Retina (tissue), 1 donor: ENCODE results near the gene BCAT1.
"Not testable (repeated sequence)": the region's sequence is repeated elsewhere in the genome, so short reads cannot be mapped to it uniquely, and the experiment has no call there.

ENCODE experiments used
- DNase-seq: peaks from one replicate; pipeline ENCODE4 v3.0.0-alpha.2; 2016

BCAT1 gene

DNA sequence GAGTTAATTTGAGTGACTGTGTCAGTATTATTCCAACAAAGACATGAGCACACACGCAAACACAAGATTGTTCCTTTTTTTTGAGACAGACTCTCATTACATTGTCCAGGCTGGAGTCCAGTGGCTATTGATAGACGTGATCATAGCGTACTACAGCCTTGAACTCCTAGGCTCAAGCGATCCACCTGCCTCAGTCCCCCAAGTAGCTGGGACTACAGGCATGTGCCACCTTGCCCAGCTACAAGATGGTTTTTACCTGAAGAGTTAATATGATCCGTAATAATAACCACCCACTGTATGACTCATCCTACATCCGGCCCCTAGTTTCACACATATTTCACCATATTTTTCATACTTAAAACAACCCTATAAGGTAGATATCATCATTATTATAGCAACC lies 26.8 kb downstream of the BCAT1 start:
- no peak for DNase-seq

DNA sequence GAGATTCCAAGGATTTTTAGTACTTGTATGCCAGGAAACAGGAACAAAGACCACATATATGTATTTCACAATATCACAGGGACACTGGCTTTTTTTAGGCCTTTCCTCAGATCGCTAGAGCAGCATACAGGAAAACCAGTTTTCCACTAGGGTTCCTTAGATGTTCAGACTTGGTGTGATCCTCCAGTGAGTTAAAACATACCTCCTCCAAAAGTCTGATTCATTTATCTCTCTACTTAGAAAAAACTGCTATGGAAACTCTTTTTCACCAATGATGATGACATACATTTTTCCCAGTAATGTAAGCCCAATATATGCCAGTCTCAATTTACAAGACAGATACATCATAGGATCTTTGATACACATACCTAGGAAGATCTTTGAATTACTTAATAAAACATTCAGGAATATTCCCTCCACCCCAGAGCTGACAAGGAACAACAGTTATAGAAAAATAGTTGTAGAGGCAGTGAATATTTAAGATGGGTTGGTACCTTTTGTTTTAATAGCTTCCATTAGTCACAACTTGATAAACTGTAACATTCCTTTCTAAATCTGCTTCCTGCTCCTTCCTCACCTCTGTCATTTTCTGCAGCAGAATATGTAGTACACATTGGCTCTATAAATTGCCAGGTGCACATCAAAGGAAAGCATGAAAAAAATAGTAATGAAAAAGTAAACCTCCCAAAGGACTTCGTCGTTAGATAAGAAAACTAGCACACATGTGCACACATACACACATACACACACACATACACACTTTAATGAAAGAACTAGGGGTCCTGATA lies 27.5 kb downstream of the BCAT1 start:
- no peak for DNase-seq

DNA sequence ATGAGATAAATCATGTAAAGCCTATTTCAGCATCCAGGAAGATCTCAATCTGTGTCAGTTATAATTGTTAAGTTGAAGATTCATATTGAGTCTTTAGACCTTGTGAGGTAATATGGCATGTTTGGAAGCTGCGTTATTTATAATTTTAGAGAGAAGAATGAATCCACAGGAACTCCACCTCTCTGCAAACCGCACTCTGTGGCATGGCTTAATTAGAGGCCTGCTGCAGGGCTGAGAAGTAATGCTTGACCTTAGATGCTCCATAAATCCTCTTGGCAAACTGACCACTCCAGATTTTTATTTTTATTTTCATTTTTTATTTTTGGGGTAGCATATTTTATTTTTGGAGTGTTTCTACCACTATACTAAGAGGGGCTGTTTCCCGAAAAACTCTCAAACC lies 28.8 kb downstream of the BCAT1 start:
- DNase-seq = no peak

DNA sequence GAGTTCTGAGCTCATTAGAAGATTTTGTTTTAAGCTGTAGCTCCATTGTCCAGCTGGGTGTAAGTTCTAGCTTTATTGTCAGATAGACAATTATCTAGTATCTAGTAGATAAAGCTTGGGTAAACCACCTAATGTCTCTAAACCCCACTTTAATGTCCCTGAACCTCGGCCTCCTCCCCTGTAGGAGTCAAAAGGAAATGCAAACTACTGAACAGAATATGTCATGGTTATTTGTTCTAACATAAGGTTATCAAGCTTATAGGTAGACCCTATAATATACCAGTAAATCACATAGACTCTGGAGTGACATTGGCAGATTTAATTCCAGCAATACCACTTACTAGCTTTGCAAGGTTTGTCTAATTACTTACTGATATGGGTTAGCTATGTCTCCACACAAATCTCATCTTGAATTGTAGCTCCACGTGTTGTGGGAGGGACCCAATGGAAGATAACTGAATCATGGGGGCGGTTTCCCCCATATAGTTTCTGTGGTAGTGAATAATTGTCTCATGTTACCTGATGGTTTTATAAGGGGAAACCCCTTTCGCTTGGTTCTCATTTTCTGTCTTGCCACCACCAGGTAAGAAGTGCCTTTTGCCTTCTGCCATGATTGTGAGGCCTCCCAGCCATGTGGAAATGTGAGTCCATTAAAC lies 29.4 kb downstream of the BCAT1 start:
- no peak for DNase-seq

DNA sequence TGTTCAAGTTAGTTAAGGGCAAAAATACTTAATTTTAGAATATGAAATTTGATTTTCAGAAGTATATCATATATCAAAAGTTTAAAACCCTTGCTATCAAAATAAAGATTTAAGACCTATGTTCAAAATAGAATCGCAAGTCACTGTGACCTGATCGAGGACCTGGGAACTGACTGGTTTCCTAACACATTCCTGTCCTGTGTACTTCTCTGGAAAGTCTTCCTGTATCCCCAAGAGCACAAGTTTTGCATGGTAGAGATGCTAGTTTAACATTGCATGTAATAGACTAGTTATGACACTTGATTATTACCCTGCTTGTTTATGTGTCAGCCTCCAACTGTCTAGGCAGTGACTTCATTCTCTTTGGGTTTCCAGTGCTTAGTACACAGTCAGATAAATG lies 30.3 kb downstream of the BCAT1 start:
- DNase-seq = no peak

DNA sequence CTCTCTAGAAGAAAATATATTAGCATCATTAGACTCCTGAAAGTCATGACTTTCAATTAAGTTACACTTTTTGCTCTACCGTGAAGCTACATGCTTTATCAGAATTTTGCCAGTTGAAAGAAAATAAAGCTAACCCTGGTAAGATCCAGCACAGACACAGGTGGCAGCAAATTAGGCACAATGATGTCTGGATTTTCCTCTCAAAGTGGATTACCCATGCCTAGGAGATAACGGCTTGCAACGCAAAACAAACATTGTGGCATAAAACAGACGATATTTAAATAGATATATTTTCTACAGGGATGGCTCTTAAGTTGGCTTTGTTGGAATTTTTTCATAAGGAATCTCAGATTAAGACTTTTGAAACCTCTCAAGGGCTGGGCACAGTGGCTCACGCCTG lies 33.4 kb downstream of the BCAT1 start:
- DNase-seq = no peak

DNA sequence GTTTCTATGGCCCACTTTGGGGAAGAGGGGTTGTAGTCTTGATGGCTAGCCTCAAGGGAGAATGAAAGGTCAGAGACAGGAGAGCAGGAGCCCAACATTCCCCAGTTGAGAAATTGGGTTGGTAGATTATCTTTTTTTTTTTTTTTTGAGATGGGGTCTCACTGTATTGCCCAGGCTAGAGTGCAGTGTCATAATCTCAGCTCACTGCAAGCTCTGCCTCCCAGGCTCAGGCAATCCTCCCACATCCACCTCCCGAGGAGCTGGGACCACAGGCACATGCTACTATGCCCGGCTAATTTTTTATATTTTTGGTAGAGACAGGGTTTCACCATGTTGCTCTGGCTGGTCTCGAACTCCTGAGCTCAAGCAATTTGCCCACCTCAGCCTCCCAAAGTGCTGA lies 34.9 kb downstream of the BCAT1 start:
- DNase-seq = no peak

DNA sequence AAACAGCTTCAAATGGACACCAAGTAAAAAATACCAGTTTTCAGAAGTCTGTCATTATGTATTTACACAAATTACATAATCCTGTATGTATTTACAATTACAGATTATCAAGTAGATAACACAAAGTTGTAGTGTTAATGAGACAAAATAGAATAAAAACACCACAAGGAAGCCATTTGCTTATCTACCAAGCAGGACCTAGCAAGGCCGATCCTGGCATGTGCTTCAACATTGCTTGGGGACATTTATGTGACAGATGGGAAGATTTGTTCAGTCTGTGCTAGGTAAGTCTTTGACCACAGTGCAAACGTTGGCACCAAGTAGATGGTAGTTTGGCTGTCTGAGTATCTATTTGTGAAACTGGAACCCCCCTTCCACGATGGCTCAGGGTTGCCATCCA lies 35.8 kb downstream of the BCAT1 start:
- DNase-seq = no peak

DNA sequence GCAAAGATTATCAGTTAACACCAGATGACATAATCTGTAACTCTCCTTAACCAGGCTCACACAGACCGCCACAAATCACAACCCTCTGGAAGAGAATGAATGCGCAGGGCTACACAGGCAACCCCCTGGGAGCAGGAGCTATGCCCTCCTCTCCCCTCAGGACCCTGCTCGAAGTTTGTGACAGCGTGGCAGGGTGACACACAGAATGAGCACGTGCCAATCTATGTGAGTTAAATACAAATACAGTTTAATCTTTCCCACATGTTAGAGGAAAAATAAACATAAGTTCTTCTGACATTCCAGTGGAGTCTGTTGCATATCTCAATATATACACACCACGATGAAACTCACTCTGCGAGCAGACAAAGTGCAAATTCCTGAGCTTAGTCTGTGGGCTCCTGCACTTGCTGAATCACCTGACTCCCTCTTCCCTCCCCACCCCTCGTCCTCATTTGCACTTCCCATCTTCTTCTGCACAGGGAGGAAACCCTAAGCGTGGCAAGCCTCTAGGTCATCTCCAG lies 37.6 kb downstream of the BCAT1 start:
- DNase-seq = no peak

DNA sequence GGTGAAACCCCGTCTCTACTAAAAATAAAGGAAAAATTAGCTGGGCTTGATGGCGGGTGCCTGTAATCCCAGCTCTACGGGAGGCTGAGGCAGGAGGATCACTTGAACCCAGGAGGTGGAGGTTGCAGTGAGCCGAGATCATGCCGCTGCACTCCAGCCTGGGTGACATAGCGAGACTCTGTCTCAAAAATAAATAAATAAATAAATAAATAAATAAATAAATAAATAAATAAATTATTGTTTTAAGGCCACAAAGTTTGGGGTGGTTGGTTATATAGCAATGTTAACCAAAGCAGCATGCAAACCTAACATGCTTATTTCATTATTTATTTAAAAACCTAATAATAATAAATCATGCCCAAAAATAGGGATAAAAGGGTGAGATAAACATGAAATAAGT lies 38.7 kb downstream of the BCAT1 start:
- not testable (repeated sequence) for DNase-seq

DNA sequence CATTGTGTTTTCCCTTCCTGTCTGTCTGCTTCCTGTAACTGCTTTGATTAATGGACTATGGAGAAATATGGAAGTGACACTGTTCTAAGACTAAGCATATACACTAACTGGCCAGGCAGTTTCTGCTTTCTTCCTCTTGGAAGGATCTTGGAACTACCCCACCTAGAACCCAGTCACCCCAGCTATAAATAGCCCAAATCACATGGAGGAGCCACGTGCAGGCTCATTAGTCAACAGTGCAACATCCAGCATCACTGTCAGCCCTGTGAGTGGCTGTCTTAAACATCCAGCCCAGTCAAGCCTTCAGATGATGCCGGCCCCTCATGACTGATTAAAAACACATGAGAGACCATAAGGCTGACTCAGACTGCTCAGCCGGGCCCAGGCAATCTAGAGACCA lies 39.2 kb downstream of the BCAT1 start:
- DNase-seq = no peak

DNA sequence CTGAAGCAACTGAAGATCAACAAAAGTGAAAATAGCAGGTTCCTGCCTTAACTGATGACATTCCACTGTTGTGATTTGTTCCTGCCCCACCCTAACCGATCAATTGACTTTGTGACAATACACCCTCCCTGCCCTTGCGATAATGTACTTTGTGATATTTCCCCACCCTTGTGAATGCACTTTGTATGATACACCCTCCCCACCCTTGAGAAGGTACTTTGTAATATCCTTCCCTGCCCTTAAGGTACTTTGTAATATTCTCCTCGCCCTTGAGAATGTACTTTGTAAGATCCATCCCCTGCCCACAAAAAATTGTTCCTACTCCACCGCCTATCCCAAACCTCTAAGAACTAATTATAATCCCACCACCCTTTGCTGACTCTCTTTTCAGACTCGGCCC lies 41.4 kb downstream of the BCAT1 start:
- DNase-seq = no peak

DNA sequence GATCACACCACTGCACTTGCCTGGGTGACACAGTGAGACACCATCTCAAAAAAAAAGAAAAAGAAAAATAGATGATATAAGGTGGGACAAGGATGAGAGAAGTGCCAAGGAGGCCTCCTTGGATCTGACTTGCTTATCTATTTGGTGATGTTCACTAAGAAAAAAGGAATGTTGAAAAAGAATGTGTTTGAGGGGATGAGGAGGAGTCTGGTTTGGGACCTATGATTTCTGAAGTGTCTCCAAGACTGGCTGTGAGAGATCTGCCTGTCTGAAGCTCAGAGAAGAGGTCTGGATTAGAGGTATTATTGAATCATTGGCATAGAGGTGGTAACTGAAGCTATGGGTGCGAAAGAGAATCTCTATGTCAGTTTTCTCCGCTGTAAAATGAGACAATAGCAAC lies 42.8 kb downstream of the BCAT1 start:
- no peak for DNase-seq

DNA sequence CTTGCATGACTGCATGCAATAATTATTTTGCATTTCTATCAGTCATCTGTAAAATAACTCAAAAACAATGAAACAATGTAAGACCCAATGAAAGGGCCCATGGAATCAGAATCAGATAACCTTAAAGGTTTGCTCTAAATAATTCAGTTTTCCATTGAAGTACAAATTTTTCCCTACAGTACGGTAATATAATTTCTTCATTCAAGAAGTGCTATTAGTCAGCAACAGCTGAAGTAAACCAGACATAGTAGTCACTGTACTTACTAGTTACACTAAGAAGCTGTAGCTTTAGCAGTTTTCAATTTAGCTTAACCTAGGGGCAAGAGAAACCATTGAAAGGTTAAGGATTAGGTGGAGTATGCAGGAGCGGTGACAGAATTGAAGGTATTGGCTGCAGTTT lies 43.5 kb downstream of the BCAT1 start:
- DNase-seq = no peak

DNA sequence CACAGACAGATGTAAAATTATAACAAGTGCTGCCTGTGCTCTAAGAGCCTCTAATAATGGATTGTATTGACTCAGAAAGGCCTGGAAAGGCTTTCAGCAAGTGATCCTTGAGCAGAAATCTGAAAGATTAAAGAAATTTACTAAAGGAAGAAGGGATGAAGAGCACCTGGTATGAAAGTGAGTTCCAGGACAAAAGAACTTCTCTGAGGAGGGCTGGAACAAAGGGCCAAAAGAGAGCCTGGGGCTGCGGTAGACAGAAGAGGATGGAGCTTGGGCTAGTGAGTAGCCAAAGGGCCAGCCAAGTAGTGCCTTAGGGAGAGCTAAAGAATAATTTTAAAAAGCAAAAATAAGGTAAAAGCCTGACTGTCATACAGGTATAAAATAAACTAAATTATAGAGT lies 44.0 kb downstream of the BCAT1 start:
- no peak for DNase-seq

DNA sequence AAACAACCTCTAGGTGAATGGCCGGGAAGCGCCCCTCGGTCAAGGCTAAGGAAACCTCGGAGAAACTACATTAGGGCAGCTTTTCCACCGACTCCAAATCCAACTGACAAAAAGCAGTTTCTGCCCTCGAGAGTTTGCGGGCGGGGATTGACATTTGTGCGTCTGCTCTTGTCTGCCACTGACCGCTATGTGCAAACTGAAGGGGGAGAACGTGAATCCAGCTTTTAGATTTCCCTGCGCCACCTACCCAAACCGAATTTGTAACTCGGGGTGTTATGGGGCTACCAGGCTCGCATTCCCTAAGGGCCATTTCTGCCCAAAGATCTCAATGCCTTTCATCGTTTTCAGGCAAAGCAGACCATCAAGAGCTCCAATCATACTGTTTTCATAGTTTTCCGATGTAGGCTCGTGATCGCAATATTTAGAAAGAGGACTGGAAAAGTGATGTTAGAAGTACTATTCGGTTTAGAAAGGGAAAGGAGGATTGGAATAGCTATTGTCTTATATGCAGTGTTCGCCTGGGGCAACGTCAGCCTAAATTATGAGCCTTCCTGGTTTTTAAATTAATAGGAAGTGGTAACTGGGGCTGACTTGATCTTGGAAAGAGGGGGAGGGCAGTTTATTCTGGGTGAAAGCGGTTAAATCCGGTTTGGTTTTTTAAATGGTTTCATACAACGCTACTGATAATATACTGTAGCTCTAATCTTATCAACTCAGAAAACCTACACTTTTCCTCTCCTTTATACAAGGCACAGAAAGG lies 45.4 kb downstream of the BCAT1 start:
- peak; percentile 6 for DNase-seq

DNA sequence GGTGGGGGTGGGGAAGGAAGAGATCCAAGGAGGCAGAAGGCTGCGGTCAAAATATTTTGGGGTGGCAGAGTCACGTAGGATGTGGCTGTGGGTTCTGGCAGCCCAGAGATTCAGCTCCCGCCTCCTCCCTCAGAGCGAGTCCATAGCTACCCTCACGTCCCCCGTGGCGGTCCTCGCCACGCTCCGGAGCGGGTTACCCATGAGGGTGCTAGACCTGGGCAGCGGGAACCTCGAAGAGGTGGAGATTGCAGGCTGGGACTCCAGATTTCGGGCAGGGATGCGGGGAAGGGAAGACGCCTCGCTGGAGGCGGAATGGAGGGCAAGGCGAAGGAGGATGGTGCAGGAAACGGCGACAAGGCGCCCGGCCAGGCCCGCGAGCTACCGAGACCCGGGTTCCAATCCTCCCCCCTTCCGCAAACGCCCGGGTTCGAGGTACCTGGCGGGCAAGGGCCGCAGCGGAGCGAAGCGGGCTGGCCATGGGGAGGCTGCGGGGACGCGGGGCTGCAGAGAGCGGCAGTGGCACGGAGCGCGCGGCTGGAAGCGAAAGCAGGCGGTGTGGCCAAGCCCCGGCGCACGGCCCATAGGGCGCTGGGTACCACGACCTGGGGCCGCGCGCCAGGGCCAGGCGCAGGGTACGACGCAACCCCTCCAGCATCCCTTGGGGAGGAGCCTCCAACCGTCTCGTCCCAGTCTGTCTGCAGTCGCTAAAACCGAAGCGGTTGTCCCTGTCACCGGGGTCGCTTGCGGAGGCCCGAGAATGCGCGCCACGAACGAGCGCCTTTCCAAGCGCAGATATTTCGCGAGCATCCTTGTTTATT lies 46.2 kb downstream of the BCAT1 start:
- peak; percentile 87 for DNase-seq

DNA sequence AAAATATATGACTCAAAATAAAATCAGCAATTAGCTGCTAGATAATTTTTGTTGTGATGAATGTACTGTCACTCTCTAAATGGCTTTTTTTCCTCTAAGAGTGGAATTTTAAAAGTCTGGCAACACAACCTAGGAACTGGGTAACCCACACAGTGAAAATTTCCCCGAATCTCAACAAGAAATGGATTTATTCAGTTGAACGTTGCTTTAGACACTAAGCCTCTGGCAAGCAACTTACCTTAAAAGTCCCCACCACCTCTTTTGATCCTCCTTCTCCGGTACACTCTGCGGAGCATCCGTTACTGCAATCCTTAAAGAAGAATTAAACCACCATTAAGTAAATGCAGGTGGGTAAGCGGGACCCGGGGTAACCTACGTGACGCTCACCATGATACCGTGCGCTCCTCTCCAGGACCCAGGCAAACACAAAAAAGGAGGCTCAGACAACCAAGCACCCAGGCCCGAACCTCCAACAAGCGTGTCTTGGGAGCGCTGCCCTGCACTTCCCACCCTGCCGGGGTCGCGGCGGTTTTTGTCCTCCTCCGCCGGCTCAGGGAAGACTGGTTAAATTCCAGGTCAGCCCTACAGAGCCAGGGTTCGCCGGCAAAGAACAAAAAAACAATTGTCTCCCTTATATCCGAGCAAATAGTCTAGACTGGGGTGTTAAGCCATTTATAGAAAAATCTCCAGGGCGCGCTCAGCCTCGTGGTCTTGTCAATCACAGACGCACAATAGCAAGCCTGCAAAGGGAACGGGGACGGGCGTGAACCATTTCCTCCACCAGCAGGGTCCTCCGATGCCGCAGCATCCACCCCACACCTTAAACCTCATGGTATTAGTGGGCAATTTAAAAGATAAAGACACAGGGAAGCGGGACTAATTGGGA lies 47.1 kb downstream of the BCAT1 start:
- DNase-seq = peak; percentile 88

DNA sequence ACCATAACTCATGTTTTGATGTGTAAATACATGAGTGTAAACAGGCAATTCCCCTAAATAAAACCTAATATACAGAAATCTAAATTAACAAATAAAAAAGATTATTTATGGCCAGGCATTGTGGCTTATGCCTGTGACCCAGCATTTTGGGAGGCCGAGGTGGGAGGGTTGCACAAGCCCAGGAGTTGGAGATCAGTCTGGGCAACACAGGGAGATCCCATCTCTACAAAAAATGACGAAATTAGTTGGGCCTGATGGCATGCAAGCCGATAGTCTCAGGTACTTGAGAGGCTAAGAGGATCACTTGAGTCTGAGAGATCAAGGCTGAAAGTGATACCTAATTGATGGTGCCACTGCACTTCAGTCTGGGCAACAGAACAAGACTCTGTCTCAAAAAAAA lies 48.7 kb downstream of the BCAT1 start:
- DNase-seq = no peak

DNA sequence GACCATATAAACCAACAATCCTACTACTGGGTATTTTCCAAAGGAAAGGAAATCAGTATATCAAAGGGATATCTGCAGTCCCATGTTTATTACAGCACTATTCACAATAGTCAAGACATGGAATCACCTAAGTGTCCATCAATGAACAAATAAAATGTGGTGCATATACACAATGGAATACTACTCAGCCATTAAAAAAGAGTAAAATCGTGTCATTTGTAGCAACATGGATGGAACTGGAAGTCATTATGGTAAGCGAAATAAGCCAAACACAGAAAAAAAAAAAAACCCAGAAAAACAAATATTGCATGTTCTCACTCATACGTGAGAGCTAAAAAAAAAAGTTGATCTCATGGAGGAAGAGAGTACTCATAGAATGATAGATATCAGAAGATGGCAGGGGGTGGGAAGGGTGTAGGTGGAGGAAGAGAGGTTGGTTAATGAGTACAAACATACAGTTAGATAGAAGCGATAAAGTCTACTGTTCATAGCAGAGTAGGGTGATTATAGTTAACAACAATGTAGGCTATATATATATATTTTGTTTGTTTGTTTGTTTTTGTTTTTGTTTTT lies 49.3 kb downstream of the BCAT1 start:
- no peak for DNase-seq

DNA sequence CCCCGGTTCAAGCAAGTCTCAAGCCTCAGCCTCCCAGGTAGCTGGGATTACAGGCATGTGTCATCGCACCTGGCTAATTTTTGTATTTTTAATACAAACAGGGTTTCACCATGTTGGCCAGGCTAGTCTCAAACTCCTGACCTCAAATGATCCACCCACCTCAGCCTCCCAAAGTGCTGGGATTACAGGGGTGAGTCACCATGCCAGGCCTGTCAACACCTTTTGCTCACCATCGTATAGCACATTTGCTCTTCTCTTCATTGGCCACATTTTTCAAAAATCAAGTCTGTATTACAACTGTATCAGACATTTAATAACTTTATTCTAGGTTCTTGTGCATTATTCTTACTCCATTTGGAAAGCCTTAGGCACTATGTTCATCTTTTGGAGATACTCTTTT lies 50.3 kb downstream of the BCAT1 start:
- DNase-seq = no peak

DNA sequence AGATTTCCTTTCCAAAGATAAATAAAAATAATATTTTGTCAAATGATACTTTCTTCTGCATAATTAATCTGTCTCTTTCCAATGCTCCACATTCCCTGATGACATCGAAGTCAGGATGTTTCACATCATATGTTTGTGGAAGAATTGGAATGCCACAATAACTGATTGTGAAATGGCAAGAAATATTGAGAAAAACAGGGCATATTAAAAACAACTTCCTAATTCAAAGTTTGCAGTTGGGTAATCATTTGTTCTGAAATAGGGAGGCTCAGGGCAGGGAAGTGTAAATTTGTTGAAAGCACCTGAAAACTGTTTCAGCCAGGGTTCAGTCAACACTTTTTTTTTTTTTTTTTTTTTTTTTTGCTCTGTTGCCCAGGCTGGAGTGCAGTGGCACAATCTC lies 50.7 kb downstream of the BCAT1 start:
- DNase-seq = no peak
